WTC11 (cell line): Measurements from ENCODE around the gene OPCML. TPM values are rescaled to one million over a fixed set of nuclear protein-coding genes. Genes with fewer than 3 reads are reported as not detected.

Experiments
- ATAC-seq: fragments of 200-7000 bp; cut with Tn5 transposase; 2 replicates; pipeline ENCODE4 v1.10.0; 2021; ENCODE audit warnings: mild to moderate bottlenecking, moderate library complexity
- CTCF ChIA-PET: fragments of 300-600 bp; sonication (Branson Sonifier 250); formaldehyde crosslinking; loops from one replicate; lab custom pipeline; 2021; ENCODE audit warnings: antibody characterized with exemption; lab: Charles Lee
- POLR2A ChIA-PET: fragments of 350-600 bp; sonication (Branson Sonifier 250); formaldehyde crosslinking; loops from one replicate; lab custom pipeline; 2021; ENCODE audit warnings: antibody characterized with exemption; lab: Charles Lee
- DNase-seq: peaks from one replicate; pipeline ENCODE4 v3.0.0; 2021; ENCODE audit warnings: low spot score
- H3K27ac Mint-ChIP-seq: 2 replicates; pipeline ENCODE4 v1.8.0; 2021; ENCODE audit warnings: mixed read lengths
- H3K27me3 Mint-ChIP-seq: 2 replicates; pipeline ENCODE4 v1.8.0; 2021; ENCODE audit warnings: low read depth, mild to moderate bottlenecking, moderate library complexity, mixed read lengths
- H3K36me3 Mint-ChIP-seq: 2 replicates; pipeline ENCODE4 v1.8.0; 2021; ENCODE audit warnings: mixed read lengths
- H3K4me1 Mint-ChIP-seq: 2 replicates; pipeline ENCODE4 v1.8.0; 2022; ENCODE audit warnings: mixed read lengths
- H3K4me3 Mint-ChIP-seq: 2 replicates; pipeline ENCODE4 v1.8.0; 2021; ENCODE audit warnings: mild to moderate bottlenecking, moderate library complexity, mixed read lengths
- H3K9me3 Mint-ChIP-seq: 2 replicates; pipeline ENCODE4 v1.8.0; 2021; ENCODE audit warnings: mixed read lengths
- ATF3 ChIP-seq: sonication (generic); formaldehyde crosslinking; conservative IDR thresholded peaks from 2 replicates; pipeline ENCODE4 v1.8.1; 2022; ENCODE audit warnings: mild to moderate bottlenecking, missing genetic modification reagents
- CREM ChIP-seq: sonication (generic); formaldehyde crosslinking; IDR thresholded peaks from 2 replicates; pipeline ENCODE4 v1.8.1; 2022; ENCODE audit warnings: mild to moderate bottlenecking, missing genetic modification reagents, moderate library complexity
- E2F4 ChIP-seq: sonication (generic); formaldehyde crosslinking; IDR thresholded peaks from 2 replicates; pipeline ENCODE4 v1.8.1; 2022; ENCODE audit warnings: low read depth, mild to moderate bottlenecking, moderate library complexity, missing genetic modification reagents, borderline replicate concordance
- GRHL2 ChIP-seq: fragments of 250-450 bp; sonication (Bioruptor Pico); IDR thresholded peaks from 2 replicates; pipeline ENCODE4 v1.8.0; 2022; ENCODE audit warnings: mild to moderate bottlenecking, moderate library complexity; ENCODE audit not compliant: insufficient replicate concordance, severe bottlenecking
- JAZF1 ChIP-seq: fragments of 250-450 bp; sonication (Bioruptor Pico); IDR thresholded peaks from 2 replicates; pipeline ENCODE4 v1.9.0; 2021; ENCODE audit warnings: moderate library complexity, mild to moderate bottlenecking, inconsistent platforms
- MAX ChIP-seq: sonication (generic); formaldehyde crosslinking; IDR thresholded peaks from 2 replicates; pipeline ENCODE4 v1.8.0; 2022; ENCODE audit warnings: mild to moderate bottlenecking, missing genetic modification reagents
- NFE2L1 ChIP-seq: sonication (generic); formaldehyde crosslinking; IDR thresholded peaks from 2 replicates; pipeline ENCODE4 v1.8.1; 2023; ENCODE audit warnings: missing genetic modification reagents
- ZBTB21 ChIP-seq: sonication (generic); formaldehyde crosslinking; IDR thresholded peaks from 2 replicates; pipeline ENCODE4 v1.8.1; 2023; ENCODE audit warnings: mild to moderate bottlenecking, missing genetic modification reagents, borderline replicate concordance
- ZNF121 ChIP-seq: sonication (generic); formaldehyde crosslinking; IDR thresholded peaks from 2 replicates; pipeline ENCODE4 v1.8.0; 2023; ENCODE audit warnings: missing genetic modification reagents
- ZNF138 ChIP-seq: sonication (generic); formaldehyde crosslinking; conservative IDR thresholded peaks from 2 replicates; pipeline ENCODE4 v1.8.1; 2022; ENCODE audit warnings: mild to moderate bottlenecking, moderate library complexity, missing genetic modification reagents
- ZNF219 ChIP-seq: sonication (generic); formaldehyde crosslinking; IDR thresholded peaks from 2 replicates; pipeline ENCODE4 v1.8.0; 2023; ENCODE audit warnings: missing genetic modification reagents, mild to moderate bottlenecking, borderline replicate concordance
- ZNF263 ChIP-seq: sonication (generic); formaldehyde crosslinking; IDR thresholded peaks from 2 replicates; pipeline ENCODE4 v1.8.1; 2022; ENCODE audit warnings: low read depth, mild to moderate bottlenecking, moderate library complexity, missing genetic modification reagents
- ZNF416 ChIP-seq: fragments of 250-450 bp; sonication (Bioruptor Pico); IDR thresholded peaks from 2 replicates; pipeline ENCODE4 v1.9.0; 2021; ENCODE audit warnings: mild to moderate bottlenecking, inconsistent platforms
- ZNF671 ChIP-seq: fragments of 250-450 bp; sonication (Bioruptor Pico); IDR thresholded peaks from 2 replicates; pipeline ENCODE4 v1.8.0; 2021; ENCODE audit warnings: mild to moderate bottlenecking
- total RNA-seq: library from RNA; stranded (reverse); gene quantifications from 3 replicates; pipeline ENCODE4 v1.2.3, GENCODE V29; 2021
- TF ChIP-seq, protein P1 (sequence below): sonication (generic); formaldehyde crosslinking; IDR thresholded peaks from 2 replicates; pipeline ENCODE4 v1.8.0; 2023; ENCODE audit warnings: missing genetic modification reagents, mild to moderate bottlenecking, borderline replicate concordance
- TF ChIP-seq, protein P2 (sequence below): sonication (generic); formaldehyde crosslinking; IDR thresholded peaks from 2 replicates; pipeline ENCODE4 v1.8.1; 2023; ENCODE audit warnings: mild to moderate bottlenecking, missing genetic modification reagents

The OPCML gene
- total RNA-seq, 1 experiment from 2014 or later, result 1.5 TPM

GRCh38 chr11:132910011-132910760 lies 622.1 kb downstream of the OPCML start:
- H3K36me3 Mint-ChIP-seq, result no peaks in the 10 kb centered on the region
- DNase-seq (peak; percentile 25), ATAC-seq (peak; percentile 87)
- H3K27ac Mint-ChIP-seq, result no peak overlapping the region; the same call in 1 of the 2 replicates
- ChIA-PET CTCF (interaction anchor here (0.6 to 2.1 kb wide), 2 partner anchors 10 to 31 kb away, joined by 3 to 7 read pairs; no protein-coding TSS in a partner anchor), POLR2A (no interaction called here)
- H3K4me3 Mint-ChIP-seq, result no peak overlapping the region
- H3K9me3 Mint-ChIP-seq, result no peaks in the 10 kb centered on the region
- H3K27me3 Mint-ChIP-seq, result no peaks in the 10 kb centered on the region; the same call in 1 of the 2 replicates
- TF ChIP-seq ATF3 (CRISPR knock-in tag), result no peak
- H3K4me1 Mint-ChIP-seq, result peaks cover 30% of the 10 kb centered on the region

GRCh38 chr11:132909021-132909606 lies 623.2 kb downstream of the OPCML start:
- CTCF ChIA-PET, result interaction anchor here (2.1 kb wide), 1 partner anchor 32 kb away, joined by 7 read pairs; no protein-coding TSS in a partner anchor
- ATAC-seq, result no peak

More at GRCh38 chr11:132909021-132909606, 623.2 kb downstream of the OPCML start:
- Mint-ChIP-seq H3K4me1 (peaks cover 39% of the 10 kb centered on the region), H3K4me3 (no peak overlapping the region), H3K27ac (no peak overlapping the region), H3K27me3 (no peaks in the 10 kb centered on the region; the same call in 1 of the 2 replicates), H3K36me3 (no peaks in the 10 kb centered on the region), H3K9me3 (no peaks in the 10 kb centered on the region)
- no peak for DNase-seq
- TF ChIP-seq ZNF219 (CRISPR knock-in tag) (no peak), JAZF1 (CRISPR knock-in tag) (no peak), ZNF416 (CRISPR knock-in tag) (no peak), NFE2L1 (CRISPR knock-in tag) (no peak), ZNF121 (CRISPR knock-in tag) (no peak), E2F4 (CRISPR knock-in tag) (no peak), CREM (CRISPR knock-in tag) (no peak), GRHL2 (CRISPR knock-in tag) (no peak), MAX (CRISPR knock-in tag) (no peak), ZNF671 (CRISPR knock-in tag) (no peak), ZNF138 (no peak), ZNF263 (CRISPR knock-in tag) (no peak), ZBTB21 (CRISPR knock-in tag) (no peak)
- TF ChIP-seq, protein P1, sequence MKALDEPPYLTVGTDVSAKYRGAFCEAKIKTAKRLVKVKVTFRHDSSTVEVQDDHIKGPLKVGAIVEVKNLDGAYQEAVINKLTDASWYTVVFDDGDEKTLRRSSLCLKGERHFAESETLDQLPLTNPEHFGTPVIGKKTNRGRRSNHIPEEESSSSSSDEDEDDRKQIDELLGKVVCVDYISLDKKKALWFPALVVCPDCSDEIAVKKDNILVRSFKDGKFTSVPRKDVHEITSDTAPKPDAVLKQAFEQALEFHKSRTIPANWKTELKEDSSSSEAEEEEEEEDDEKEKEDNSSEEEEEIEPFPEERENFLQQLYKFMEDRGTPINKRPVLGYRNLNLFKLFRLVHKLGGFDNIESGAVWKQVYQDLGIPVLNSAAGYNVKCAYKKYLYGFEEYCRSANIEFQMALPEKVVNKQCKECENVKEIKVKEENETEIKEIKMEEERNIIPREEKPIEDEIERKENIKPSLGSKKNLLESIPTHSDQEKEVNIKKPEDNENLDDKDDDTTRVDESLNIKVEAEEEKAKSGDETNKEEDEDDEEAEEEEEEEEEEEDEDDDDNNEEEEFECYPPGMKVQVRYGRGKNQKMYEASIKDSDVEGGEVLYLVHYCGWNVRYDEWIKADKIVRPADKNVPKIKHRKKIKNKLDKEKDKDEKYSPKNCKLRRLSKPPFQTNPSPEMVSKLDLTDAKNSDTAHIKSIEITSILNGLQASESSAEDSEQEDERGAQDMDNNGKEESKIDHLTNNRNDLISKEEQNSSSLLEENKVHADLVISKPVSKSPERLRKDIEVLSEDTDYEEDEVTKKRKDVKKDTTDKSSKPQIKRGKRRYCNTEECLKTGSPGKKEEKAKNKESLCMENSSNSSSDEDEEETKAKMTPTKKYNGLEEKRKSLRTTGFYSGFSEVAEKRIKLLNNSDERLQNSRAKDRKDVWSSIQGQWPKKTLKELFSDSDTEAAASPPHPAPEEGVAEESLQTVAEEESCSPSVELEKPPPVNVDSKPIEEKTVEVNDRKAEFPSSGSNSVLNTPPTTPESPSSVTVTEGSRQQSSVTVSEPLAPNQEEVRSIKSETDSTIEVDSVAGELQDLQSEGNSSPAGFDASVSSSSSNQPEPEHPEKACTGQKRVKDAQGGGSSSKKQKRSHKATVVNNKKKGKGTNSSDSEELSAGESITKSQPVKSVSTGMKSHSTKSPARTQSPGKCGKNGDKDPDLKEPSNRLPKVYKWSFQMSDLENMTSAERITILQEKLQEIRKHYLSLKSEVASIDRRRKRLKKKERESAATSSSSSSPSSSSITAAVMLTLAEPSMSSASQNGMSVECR (CRISPR knock-in tag), result no peak
- TF ChIP-seq, protein P2, sequence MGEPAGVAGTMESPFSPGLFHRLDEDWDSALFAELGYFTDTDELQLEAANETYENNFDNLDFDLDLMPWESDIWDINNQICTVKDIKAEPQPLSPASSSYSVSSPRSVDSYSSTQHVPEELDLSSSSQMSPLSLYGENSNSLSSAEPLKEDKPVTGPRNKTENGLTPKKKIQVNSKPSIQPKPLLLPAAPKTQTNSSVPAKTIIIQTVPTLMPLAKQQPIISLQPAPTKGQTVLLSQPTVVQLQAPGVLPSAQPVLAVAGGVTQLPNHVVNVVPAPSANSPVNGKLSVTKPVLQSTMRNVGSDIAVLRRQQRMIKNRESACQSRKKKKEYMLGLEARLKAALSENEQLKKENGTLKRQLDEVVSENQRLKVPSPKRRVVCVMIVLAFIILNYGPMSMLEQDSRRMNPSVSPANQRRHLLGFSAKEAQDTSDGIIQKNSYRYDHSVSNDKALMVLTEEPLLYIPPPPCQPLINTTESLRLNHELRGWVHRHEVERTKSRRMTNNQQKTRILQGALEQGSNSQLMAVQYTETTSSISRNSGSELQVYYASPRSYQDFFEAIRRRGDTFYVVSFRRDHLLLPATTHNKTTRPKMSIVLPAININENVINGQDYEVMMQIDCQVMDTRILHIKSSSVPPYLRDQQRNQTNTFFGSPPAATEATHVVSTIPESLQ (CRISPR knock-in tag), result no peak
- POLR2A ChIA-PET, result no interaction called here
